Panc1 (cell line): ENCODE measurements around the gene DHCR7. TPM values are rescaled to one million over a fixed set of nuclear protein-coding genes. Genes with fewer than 3 reads are reported as not detected.

Experiments
- ATAC-seq: fragments of 200-7000 bp; cut with Tn5 transposase; 2 replicates; pipeline ENCODE4 v1.9.1; 2020; ENCODE audit warnings: mild to moderate bottlenecking, moderate library complexity
- BruUV-seq: library from RNA; stranded (reverse); fragments of 400-500 nt; replicated peaks from 2 replicates; lab custom pipeline; 2021; lab: Mats Ljungman, UMichigan
- CTCF ChIA-PET: fragments of 300-600 bp; sonication (Branson Sonifier 250); formaldehyde crosslinking; loops from one replicate; lab custom pipeline; 2022; ENCODE audit warnings: antibody characterized with exemption; lab: Charles Lee
- POLR2A ChIA-PET: fragments of 300-600 bp; sonication (Branson Sonifier 250); formaldehyde crosslinking; loops from one replicate; lab custom pipeline; 2022; ENCODE audit warnings: antibody characterized with exemption; lab: Charles Lee
- DNase-seq: peaks from one replicate; pipeline ENCODE4 v3.0.0-alpha.2; 2010; ENCODE audit warnings: low read depth, low spot score
- H3K27ac ChIP-seq: 2 replicates; pipeline ENCODE4 v1.5.1; 2011; ENCODE audit warnings: mild to moderate bottlenecking, low read length, inconsistent platforms
- H3K27me3 ChIP-seq: fragments of 200-500 bp; sonication (Bioruptor generic); 2 replicates; pipeline ENCODE4 v1.6.0; 2014; ENCODE audit warnings: low read length, inconsistent platforms; ENCODE audit not compliant: control insufficient read depth, insufficient read depth
- H3K36me3 ChIP-seq: fragments of 200-500 bp; sonication (Bioruptor generic); 2 replicates; pipeline ENCODE4 v1.5.1; 2014; ENCODE audit warnings: inconsistent platforms, mild to moderate bottlenecking, low read length, moderate library complexity; ENCODE audit not compliant: control insufficient read depth, insufficient read depth
- H3K4me1 ChIP-seq: 2 replicates; pipeline ENCODE4 v1.5.1; 2011; ENCODE audit warnings: inconsistent platforms, mild to moderate bottlenecking, low read length, moderate library complexity; ENCODE audit not compliant: control insufficient read depth, insufficient read depth
- H3K4me3 ChIP-seq, 2 experiments: 2 replicates each; pipeline ENCODE4 v1.5.1; 2011 to 2012; ENCODE audit warnings: low read depth in 2 of 2, low read length in 2 of 2, mild to moderate bottlenecking in 2 of 2, inconsistent platforms in 1 of 2, moderate library complexity in 1 of 2
- H3K9me3 ChIP-seq: fragments of 200-500 bp; sonication (Bioruptor generic); 2 replicates; pipeline ENCODE4 v1.5.1; 2014; ENCODE audit warnings: low read depth, mild to moderate bottlenecking, inconsistent platforms, low read length, moderate library complexity; ENCODE audit not compliant: control insufficient read depth, insufficient read depth
- CTCF ChIP-seq: fragments of 450-650 bp; IDR thresholded peaks from 2 replicates; pipeline ENCODE4 v1.5.1; 2017; ENCODE audit warnings: mild to moderate bottlenecking
- POLR2AphosphoS5 ChIP-seq: IDR thresholded peaks from 2 replicates; pipeline ENCODE4 v1.6.1; 2012; ENCODE audit warnings: mild to moderate bottlenecking, low read depth, low read length, moderate library complexity
- REST ChIP-seq, 2 experiments: IDR thresholded peaks; 2 replicates each; pipeline ENCODE4 v1.6.1; 2011 to 2012; ENCODE audit warnings: low read depth in 2 of 2, control low read depth in 1 of 2, low read length in 1 of 2, mild to moderate bottlenecking in 1 of 2, moderate library complexity in 1 of 2; ENCODE audit not compliant: insufficient read depth in 1 of 2
- SIN3A ChIP-seq: IDR thresholded peaks from 2 replicates; pipeline ENCODE4 v1.6.1; 2012; ENCODE audit warnings: low read depth, mild to moderate bottlenecking, low read length, moderate library complexity, borderline replicate concordance; ENCODE audit not compliant: insufficient read depth
- TCF7L2 ChIP-seq: IDR thresholded peaks from 2 replicates; pipeline ENCODE4 v1.6.1; 2011; ENCODE audit warnings: mild to moderate bottlenecking, low read depth, low read length, inconsistent platforms
- in situ Hi-C: cut with HindIII; loops from 2 replicates; pipeline ENCODE4 v1.10.0; 2016; ENCODE audit warnings: low sequenced_read_pairs, low pct_unique_long_range_greater_than_20kb
- intact Hi-C: fragments of 100-400 bp; cut with micrococcal nuclease; formaldehyde crosslinking; loops from one replicate; pipeline ENCODE4 v1.10.0; 2022; ENCODE audit not compliant: unreplicated experiment
- total RNA-seq: library from RNA; stranded (reverse); gene quantifications from one replicate; pipeline ENCODE4 v1.2.1, GENCODE V29; 2021; ENCODE audit not compliant: unreplicated experiment

DHCR7 gene
- total RNA-seq, 1 experiment from 2014 or later = 356 TPM

GRCh38 chr11:71476031-71476430 is 27.8 kb upstream of the DHCR7 start:
- ATAC-seq = no peak
- TF ChIP-seq POLR2AphosphoS5 (no peak), SIN3A (no peak), REST (IDR thresholded peaks at IDR 0.05; ENCODE audit: insufficient read depth in 1 of 2, low read depth in 2 of 2, low read length in 1 of 2) (no peak), TCF7L2 (no peak), CTCF (no peak)
- POLR2A ChIA-PET = no interaction called here
- intact Hi-C loops = no loop called here
- CTCF ChIA-PET = no interaction called here
- Histone ChIP-seq H3K4me1 (no peaks in the 10 kb centered on the region), H3K4me3 (no peak overlapping the region), H3K27me3 (no peaks in the 10 kb centered on the region), H3K9me3 (no peaks in the 10 kb centered on the region), H3K27ac (no peak overlapping the region), H3K36me3 (peaks cover 2% of the 10 kb centered on the region)
- in situ Hi-C loops = no loop called here
- DNase-seq = no peak
- no TSS peak for BruUV-seq

DNA sequence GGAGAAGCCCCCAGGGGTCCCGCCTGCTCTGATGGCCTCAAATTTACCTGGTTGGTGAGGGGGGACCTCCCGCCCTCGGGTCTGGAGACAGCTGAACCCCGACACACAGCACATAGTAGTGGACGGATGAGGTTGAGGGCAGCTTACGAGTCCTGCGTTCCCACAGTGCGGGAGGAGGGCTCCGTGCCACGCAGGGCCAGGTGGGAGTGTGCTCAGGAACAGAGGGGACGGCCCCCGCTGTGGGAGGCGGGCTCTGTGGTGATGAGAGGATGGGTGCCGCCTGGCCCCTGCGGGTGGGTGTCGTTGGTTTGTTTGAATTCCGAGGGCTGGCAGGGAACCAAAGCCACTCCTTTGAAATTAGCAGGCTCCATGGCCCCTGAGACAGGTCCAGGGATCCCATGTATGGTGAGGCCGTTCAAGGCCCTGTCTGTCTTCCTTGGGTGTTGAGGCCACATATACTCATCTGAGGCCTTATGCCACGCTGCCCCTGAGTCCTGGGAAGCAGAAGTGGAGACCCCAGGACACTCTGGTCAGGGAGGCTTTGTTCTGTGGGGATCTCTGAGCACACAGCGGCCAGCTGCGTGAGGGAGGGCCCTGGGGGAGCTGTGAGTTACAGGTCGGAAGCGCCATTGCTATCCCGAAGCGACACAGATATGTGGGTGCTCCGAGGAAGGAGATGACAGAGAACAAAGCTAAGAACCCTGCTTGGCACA is 26.7 kb upstream of the DHCR7 start:
- Histone ChIP-seq H3K4me3 (no peak overlapping the region), H3K27ac (no peak overlapping the region), H3K9me3 (no peaks in the 10 kb centered on the region), H3K27me3 (no peaks in the 10 kb centered on the region), H3K36me3 (peaks cover 2% of the 10 kb centered on the region), H3K4me1 (no peaks in the 10 kb centered on the region)
- intact Hi-C loops (no loop called here), in situ Hi-C loops (no loop called here)
- no peak for DNase-seq
- ChIA-PET POLR2A (no interaction called here), CTCF (no interaction called here)
- no peak for ATAC-seq
- no TSS peak for BruUV-seq
- no peak for TF ChIP-seq POLR2AphosphoS5
- no peak for TF ChIP-seq TCF7L2
- TF ChIP-seq SIN3A = no peak
- TF ChIP-seq CTCF = no peak
